Ascending aorta (tissue), 2 donors: ENCODE results near the gene VPS26B. TPM values are rescaled to one million over a fixed set of nuclear protein-coding genes. Genes with fewer than 3 reads are reported as not detected.
A peak's percentile ranks its signal among the peaks of the same experiment; 100 is the strongest.

ENCODE experiments used
- DNase-seq, 2 donors: peaks; one replicate each; pipeline ENCODE4 v3.0.0-alpha.2; 2019; ENCODE audit warnings: low spot score in 2 of 2
- H3K27ac ChIP-seq, 2 donors: fragments of 200-600 bp; sonication (generic); one replicate each; pipeline ENCODE4 v1.5.1; 2016 to 2017; ENCODE audit warnings: mild to moderate bottlenecking in 1 of 2
- H3K27me3 ChIP-seq: fragments of 200-600 bp; sonication (generic); one replicate; pipeline ENCODE4 v1.5.1; 2017
- H3K36me3 ChIP-seq, 2 donors: fragments of 200-600 bp; sonication (generic); one replicate each; pipeline ENCODE4 v1.5.1; 2016
- H3K4me1 ChIP-seq, 2 donors: fragments of 200-600 bp; sonication (generic); one replicate each; pipeline ENCODE4 v1.5.1; 2016 to 2017; ENCODE audit warnings: mild to moderate bottlenecking in 1 of 2
- H3K4me3 ChIP-seq, 2 donors: fragments of 200-600 bp; sonication (generic); one replicate each; pipeline ENCODE4 v1.5.1; 2016 to 2017; ENCODE audit warnings: mild to moderate bottlenecking in 1 of 2
- H3K9me3 ChIP-seq, 2 donors: fragments of 200-600 bp; sonication (generic); one replicate each; pipeline ENCODE4 v1.5.1; 2016
- intact Hi-C: fragments of 100-400 bp; cut with DNase I; formaldehyde crosslinking; loops from one replicate; pipeline ENCODE4 v1.15.1; 2023
- total RNA-seq: library from RNA; depleted of rRNA; stranded (reverse); fragments of >200 nt; gene quantifications from one replicate; pipeline ENCODE4 v1.1.0, GENCODE V29; 2016
- TF ChIP-seq, protein P1 (sequence below), 3 experiments: fragments of 200-600 bp in 2 of 3; fragments of 450-650 bp in 1 of 3; sonication (generic) in 2 of 3; IDR thresholded peaks; one replicate each; pipeline ENCODE4 v1.5.1; 2016 to 2019; ENCODE audit warnings: antibody characterized with exemption in 3 of 3, mild to moderate bottlenecking in 1 of 3, moderate library complexity in 1 of 3

The VPS26B gene
- total RNA-seq, 1 donor from 2014 or later = 18.0 TPM

DNA sequence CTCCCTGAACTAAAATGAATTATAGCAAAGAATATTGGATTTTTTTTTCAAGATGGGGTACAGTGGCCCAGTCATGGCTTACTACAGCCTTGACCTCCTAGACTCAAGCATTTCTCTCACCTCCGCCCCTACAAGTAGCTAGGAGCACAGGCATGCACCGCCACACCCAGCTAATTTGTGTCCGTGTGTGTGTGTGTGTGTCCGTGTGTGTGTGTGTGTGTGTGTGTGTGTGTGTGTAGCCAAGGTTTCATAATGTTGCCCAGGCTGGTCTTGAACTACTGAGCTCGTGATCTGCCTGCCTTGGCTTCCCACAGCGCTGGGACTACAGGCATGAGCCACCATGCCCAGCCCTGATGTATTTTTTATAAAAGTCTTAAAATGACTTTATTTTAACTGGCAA, 16.1 kb downstream of the VPS26B start:
- no peaks in the 10 kb centered on the region for H3K9me3 ChIP-seq
- no peak for DNase-seq
- no peaks in the 10 kb centered on the region for H3K27me3 ChIP-seq
- TF ChIP-seq, protein P1, sequence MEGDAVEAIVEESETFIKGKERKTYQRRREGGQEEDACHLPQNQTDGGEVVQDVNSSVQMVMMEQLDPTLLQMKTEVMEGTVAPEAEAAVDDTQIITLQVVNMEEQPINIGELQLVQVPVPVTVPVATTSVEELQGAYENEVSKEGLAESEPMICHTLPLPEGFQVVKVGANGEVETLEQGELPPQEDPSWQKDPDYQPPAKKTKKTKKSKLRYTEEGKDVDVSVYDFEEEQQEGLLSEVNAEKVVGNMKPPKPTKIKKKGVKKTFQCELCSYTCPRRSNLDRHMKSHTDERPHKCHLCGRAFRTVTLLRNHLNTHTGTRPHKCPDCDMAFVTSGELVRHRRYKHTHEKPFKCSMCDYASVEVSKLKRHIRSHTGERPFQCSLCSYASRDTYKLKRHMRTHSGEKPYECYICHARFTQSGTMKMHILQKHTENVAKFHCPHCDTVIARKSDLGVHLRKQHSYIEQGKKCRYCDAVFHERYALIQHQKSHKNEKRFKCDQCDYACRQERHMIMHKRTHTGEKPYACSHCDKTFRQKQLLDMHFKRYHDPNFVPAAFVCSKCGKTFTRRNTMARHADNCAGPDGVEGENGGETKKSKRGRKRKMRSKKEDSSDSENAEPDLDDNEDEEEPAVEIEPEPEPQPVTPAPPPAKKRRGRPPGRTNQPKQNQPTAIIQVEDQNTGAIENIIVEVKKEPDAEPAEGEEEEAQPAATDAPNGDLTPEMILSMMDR (IDR thresholded peaks at IDR 0.05) = no peak
- no peak overlapping the region for H3K27ac ChIP-seq
- intact Hi-C loops = no loop called here
- peaks cover 64 to 80% of the 10 kb centered on the region in 2 donors for H3K36me3 ChIP-seq
- no peak overlapping the region for H3K4me3 ChIP-seq
- H3K4me1 ChIP-seq = no peaks in the 10 kb centered on the region

DNA sequence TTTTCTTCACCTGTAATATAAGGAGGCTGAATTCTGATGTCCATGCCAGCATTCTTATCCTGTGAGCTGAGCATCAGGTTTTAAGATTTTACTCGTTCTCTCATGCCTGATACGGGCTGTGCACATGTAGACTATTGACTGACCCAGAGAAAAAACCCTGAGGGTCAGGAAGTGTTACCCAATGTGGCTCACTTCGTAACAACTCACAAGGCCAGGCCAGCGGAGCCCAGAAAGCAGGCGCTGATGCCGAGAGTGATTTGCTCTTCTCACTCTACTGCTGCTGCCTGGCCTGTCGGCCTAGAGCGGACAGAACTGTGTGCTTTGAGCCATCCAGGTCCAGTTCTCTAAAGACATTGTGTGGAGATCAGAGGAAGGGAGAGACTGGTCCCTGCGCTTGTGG, 17.9 kb downstream of the VPS26B start:
- TF ChIP-seq, protein P1 (IDR thresholded peaks at IDR 0.05) = no peak
- Histone ChIP-seq H3K9me3 (no peaks in the 10 kb centered on the region), H3K27ac (no peak overlapping the region), H3K4me1 (no peaks in the 10 kb centered on the region), H3K4me3 (no peak overlapping the region), H3K27me3 (no peaks in the 10 kb centered on the region), H3K36me3 (peaks cover 74 to 88% of the 10 kb centered on the region in 2 donors)
- intact Hi-C loops = no loop called here
- DNase-seq = no peak

DNA sequence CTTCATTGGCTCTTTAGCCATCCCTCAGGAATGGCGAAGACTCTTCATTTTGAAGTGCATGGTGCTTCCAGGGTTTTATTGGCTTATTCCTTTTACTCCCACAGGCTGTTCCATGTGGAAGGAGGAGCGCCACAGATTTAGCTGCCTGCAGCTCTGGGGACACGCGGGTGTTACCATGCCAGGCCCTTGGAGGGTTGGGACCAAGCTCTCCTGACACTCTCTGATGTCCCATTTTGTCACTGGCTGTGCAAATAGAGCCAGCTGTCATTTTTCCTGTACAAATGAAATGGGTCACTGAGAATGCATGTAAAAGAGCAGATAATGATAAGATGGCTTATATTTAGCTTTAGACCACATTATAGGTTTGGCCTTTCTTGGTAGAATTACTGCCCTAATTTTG, 19.4 kb downstream of the VPS26B start:
- H3K36me3 ChIP-seq = peaks cover 79 to 91% of the 10 kb centered on the region in 2 donors
- no peak for DNase-seq
- intact Hi-C loops = no loop called here

DNA sequence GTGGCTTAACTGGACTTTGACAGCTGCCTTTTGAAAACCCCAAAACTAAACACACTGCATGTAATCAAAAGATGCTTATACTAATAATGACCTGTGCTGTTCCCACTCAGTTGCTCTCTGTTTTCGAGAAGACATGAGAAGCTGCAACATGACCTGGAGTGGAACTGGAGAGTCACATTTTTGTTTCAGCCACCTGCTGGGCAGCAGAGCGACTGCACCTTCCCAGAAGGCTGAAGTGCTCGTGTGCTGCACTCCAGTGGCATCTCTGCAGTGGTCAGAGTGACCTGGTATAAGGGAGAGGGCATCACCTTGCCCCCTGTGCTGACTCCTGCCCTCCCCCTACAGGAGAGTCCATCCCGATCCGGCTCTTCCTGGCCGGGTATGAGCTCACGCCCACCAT, 20.1 kb downstream of the VPS26B start:
- no peak for DNase-seq
- H3K27me3 ChIP-seq = no peaks in the 10 kb centered on the region
- TF ChIP-seq, protein P1 (IDR thresholded peaks at IDR 0.05) = peak in 1 of 3 experiments; percentile 13
- intact Hi-C loops = no loop called here
- no peaks in the 10 kb centered on the region for H3K4me1 ChIP-seq
- H3K36me3 ChIP-seq = peaks cover 83 to 91% of the 10 kb centered on the region in 2 donors
- no peak overlapping the region for H3K27ac ChIP-seq
- H3K4me3 ChIP-seq = no peak overlapping the region
- no peaks in the 10 kb centered on the region for H3K9me3 ChIP-seq

More for the DNA sequence above, 19.4 kb downstream of the VPS26B start:
- Histone ChIP-seq H3K27ac (no peak overlapping the region), H3K4me1 (no peaks in the 10 kb centered on the region), H3K9me3 (no peaks in the 10 kb centered on the region), H3K27me3 (no peaks in the 10 kb centered on the region), H3K4me3 (no peak overlapping the region)
- TF ChIP-seq, protein P1 (IDR thresholded peaks at IDR 0.05) = no peak

DNA sequence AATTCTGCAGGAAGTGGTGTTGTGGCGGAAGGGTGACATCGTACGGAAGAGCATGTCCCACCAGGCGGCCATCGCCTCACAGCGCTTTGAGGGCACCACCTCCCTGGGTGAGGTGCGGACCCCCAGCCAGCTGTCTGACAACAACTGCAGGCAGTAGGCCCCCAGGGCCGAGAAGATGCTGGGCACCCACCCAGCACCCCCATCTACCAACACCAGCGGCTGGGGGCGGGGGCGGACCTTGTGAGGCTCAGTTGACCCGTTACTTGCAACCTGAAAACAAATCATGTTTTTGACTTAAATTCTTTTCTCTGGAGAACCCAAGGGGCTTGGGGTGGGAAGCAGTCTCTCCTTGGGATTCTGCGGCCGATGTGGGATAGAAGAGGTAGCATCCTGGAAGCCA, 21.0 kb downstream of the VPS26B start:
- Histone ChIP-seq H3K27me3 (no peaks in the 10 kb centered on the region), H3K9me3 (no peaks in the 10 kb centered on the region), H3K27ac (no peak overlapping the region), H3K36me3 (peaks cover 76 to 85% of the 10 kb centered on the region in 2 donors), H3K4me3 (no peak overlapping the region), H3K4me1 (no peaks in the 10 kb centered on the region)
- intact Hi-C loops = no loop called here
- no peak for DNase-seq
- TF ChIP-seq, protein P1 (IDR thresholded peaks at IDR 0.05) = no peak

DNA sequence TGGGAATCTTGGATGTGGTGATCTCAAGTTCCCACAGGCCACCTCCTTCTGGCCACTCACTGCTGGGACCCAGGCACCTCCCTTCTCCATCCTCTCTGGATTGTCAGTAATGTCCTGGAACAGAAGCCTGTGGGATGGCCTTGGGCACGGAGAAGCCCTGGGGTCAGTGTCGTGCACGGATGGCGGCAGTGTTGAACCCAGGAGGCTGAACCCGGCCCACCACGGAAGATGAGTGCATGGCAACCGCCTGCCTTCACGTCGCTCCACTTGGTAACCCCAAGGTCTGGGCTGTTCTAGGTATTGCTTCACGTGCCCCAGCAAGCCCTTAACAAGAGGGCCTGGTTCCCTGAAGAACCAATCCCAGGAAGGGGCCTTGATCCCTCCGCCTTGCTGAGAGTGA, 21.6 kb downstream of the VPS26B start:
- peaks cover 69 to 91% of the 10 kb centered on the region in 2 donors for H3K36me3 ChIP-seq
- H3K27me3 ChIP-seq = no peaks in the 10 kb centered on the region
- no peak overlapping the region for H3K4me3 ChIP-seq
- intact Hi-C loops = no loop called here
- H3K9me3 ChIP-seq = no peaks in the 10 kb centered on the region
- no peak for DNase-seq
- TF ChIP-seq, protein P1 (IDR thresholded peaks at IDR 0.05) = no peak
- H3K27ac ChIP-seq = no peak overlapping the region
- no peaks in the 10 kb centered on the region for H3K4me1 ChIP-seq
